Measurements from ENCODE around the gene LENG8.
"Not testable (repeated sequence)": the region's sequence is repeated elsewhere in the genome, so short reads cannot be mapped to it uniquely, and the experiment has no call there.

LENG8 gene

DNA sequence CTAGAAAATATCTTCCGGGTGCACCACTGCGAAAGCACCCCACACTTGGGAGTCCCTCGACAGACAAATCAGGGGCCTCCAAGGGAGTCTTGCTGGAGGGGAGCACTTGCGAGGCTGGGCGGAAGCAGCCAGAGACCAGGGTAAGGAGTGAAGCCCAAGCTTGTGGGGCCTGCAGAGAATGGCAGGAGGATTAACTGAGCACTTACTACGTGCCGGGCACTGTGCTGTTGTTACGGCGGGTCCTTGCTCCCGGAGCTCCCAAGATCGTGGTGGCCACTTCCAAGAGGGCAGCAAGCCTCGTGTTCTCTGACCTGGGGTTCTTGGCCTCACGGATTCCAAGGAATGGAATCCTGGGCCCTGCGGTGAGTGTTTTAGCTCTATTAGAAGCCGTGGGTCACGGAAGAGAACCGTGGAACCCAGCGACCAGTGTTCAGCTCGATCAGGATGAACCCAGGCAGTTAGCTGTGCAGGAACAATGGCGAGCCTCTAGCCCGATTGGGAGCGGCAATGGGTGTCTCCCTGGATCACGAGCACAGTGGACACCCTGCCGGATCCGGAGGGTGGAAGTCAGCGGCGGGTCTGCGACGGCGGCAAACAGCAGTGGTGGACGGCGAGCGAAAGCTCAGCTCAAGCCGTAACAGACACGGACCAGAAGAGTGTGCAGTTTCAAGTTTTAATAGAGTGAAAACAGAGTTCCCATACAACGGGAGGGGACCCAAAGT is 24.2 kb upstream of the LENG8 start:
- DNase-seq, result no peak

DNA sequence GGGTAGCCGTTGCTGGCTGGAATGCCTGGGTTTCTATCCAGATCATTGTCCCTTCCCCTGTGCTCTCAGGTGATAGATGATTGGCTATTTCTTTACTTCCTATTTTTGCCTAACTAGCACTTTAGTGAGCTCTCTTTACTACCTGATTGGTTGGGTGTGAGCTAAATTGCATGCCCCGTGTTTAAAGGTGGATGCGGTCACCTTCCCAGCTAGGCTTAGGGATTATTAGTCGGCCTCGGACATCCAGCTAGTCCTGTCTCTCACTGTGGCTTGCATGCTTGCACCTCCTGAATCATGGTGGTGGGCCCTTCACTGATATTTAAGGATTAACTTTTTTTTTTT is 23.6 kb upstream of the LENG8 start:
- DNase-seq, result no peak

DNA sequence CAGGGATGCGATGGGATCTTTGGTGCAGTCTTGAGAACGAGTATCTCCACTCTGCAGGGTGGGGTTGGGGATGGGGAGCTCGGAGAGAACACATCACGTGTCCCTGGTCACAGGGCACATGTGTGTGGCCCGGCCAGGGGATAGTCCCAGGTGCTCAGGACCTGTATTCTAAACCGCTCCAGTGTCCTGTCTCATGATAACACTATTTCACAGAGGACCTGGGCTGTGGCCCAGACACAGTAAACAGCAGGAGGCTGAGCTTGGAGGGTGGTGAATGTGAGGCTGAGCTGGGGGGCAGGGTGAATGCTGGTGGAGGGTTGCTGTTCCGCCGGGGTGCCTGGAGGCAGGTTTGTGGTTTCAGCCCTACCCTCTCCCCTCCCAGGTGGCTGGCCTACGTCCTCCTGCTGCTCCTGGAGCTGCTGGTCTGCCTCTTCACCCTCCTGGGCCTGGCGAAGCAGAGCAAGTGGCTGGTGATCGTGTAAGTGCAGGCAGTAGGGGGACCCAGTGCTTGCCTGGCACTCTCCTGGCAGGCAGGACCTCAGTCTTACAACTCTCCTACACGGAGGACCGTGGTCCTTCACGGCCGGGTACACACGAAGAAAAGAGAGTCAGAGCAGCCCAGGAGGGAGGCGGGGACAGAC is 22.6 kb upstream of the LENG8 start:
- no peak for DNase-seq

DNA sequence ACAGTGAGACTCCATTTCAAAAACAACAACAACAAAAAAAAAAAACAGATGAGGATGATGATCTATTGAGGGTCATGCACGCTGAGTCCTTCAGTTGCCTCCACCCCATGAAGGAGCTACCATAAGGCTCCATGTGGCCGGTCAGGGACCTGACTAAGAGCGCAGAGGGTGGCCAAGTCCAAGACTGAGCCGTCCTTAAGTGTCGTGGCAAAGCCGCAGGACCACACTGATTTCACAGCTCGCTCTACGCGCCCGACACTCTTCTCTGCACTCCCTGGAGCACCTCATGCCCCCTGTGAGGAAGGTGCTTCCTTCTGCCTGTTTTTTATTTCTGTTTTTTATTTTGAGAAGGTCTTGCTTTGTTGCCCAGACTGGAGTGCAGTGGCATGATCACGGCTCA is 21.4 kb upstream of the LENG8 start:
- DNase-seq, result no peak

DNA sequence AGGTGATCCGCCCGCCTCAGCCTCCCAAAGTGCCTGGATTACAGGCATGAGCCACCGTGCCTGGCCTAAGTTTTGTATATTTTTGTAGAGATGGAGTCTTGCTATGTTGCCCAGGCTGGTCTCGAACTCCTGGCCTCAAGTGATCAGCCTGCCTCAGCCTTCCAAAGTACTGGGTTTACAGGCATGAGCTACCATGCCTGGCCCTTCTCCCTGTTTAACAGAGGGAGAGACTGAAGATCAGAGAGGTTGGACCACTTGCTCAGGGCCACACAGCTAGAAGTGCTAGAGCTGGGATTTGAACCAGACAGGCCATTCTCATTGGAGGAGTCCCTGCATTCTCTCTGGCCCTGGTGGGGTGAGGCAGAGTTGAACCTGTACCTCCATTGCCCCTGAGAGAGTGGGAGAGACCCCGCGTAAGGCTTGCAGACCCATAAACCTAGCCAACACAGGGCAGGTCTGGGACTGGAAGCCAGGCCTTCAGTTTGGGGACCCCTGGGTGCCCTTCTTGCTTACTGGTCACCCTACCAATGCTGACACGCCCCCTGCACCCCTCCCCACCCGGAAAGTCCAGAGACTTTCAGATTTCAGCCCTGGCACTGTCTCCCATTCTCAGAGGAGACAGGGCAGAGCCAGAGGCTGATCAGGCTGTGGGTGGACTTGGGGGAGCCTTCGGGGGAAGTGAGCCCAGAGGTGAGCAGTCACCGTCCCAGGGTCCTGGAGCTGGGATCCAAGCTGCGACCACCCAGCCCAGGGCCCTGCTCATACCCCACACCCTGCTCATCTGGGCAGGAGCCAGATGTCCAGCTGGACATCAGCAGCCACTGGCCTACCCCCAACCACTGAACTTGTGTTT is 20.4 kb upstream of the LENG8 start:
- DNase-seq, result no peak

DNA sequence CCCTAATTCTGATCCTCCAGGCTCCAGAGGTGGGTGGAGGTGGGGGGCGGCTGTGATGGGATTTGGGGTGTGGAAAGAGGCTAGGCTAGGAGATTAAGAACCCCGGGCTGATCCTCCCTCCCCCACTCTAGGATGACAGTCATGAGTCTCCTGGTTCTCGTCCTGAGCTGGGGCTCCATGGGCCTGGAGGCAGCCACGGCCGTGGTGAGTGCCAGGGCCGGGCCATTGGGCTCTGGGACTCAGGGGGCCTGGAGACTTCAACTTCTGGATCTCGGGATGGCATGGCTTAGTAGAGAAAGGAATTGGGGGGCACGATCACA is 19.9 kb upstream of the LENG8 start:
- DNase-seq, result no peak

DNA sequence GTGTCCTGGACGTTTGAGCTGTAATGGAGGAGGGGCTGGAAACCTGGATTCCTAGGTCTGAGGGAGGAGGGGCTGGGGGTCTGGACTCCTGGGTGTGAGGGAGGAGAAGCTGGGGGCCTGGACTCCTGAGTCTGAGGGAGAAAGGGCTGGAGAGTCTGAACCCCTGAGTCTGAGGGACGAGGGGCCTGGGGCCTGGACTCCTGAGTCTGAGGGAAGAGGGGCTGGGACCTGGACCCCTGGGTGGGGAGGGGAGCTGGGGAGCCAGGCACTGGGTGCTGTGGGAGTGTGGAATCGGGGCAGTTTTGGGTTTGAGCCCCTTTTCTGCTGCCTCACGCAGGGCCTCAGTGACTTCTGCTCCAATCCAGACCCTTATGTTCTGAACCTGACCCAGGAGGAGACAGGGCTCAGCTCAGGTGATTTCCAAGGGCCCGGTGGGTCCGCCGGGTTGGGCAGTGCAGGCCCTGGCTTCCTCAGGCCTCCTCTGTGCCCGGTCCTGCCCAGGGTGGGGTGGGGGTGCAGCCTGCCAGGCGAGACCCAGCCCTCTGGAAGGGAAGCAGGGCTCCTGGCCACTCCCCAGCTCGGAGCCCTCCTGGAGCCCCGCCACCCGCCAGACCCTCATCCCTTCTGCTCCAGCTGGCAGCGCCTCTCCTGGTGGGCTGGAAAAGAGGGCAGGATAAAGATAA is 19.3 kb upstream of the LENG8 start:
- no peak for DNase-seq

DNA sequence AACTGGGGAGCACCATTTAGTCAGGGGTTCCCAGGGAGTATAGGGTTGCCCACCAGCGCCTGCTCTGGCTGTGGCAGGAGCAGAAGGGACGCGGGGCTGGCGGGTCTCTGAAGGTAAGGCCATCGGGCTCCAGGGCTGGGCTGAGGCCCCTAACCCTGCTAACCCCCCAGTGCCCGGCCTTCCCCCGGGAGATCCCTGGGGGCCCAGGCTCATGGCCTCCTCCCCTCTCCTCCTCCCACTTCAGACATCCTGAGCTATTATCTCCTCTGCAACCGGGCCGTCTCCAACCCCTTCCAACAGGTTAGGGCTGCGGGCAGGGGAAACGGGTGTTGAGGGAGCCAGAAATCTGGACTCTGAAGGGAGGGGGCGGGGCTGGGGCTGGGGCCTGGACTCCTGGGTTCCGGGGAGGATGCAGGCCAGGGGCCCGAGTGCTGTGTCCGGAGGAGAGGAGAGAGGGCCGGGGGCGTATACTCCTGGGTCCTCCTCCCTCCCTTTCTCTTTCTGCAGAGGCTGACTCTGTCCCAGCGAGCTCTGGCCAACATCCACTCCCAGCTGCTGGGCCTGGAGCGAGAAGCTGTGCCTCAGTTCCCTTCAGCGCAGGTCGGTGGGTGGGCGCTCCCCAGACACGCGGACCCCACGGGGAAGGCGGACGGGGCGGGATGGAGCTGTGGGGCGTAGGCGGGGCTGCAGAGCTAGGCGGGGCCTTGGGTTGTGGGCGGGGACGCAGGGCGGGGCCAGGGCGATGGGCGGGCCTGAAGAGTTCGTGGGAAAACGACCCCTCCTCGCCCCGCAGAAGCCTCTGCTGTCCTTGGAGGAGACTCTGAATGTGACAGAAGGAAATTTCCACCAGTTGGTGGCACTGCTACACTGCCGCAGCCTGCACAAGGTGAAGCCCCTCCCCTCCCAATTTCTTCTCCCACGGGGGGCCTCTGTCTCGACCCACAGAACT is 18.4 kb upstream of the LENG8 start:
- no peak for DNase-seq

DNA sequence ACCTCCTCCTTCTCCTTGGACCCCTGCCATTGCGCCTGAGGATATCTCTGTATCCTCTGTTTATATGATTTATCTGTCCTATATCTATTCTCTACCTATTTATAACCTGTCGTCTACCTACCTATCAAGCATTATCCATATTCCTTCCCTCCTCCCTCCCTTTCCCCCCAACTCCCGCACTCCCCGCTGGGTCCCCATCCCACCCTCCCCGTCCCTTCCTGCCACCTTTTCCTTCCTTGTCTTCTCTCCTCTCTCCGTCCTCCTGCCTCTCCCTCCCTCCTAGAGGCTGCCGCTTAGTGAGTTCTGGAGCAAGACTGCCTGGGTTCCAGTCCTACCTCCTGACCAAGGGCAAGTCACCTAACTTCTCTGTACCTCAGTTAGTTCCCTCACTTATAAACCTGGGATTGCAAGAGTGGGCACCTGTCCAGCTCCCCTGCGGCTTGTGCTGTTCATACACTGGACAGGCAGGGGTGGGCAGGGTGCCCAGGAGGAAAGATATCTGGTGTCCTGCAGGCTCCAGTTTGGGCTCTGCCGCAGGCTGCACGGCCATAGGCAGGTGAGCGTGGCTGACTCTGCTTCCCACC is 17.7 kb upstream of the LENG8 start:
- peak; percentile 20 for DNase-seq

DNA sequence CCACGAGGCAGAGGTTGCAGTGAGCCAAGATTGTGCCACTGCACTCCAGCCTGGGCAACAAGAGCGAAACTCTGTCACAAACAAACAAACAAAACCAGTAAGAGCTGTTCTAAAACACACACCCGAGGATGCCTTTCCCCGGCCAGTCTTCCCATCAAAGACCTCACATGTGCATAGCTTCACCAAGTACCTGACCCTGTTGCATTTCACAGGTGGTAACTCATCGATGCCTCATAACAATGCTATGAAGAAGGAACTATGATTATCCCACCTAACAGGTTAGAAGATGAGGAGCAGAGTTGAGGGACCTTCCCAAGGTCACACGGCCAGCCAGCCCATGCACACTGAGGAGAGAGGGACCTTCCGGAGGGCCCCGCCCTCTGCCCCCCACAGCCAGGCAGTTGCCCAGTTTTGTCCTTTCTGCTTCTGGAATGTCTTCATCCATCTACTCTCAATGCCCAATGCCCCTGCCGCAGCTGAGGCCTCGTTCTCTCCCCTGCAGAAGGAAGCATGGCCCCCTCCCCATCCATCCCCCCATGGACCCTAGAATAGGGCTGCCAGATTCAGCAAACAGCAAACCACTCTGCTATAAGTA is 16.8 kb upstream of the LENG8 start:
- no peak for DNase-seq

DNA sequence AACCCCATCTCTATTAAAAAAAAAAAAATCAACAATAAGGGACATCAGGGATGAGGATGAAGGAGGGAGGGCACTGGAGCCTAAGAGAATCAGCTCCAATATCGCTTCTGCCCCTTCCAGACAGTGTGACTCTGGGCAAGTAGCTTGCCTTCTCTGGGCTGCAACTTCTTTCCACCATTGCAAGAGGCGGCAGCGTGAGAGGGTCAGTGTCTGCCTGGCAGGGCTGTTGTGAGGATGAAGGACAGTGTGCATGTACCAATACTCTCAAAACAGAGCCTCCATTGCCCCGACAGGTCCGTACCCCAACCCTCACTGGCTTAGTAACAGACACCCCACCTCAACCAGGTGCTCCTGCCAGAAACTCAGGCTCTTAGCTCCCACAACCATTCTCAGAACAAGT is 15.3 kb upstream of the LENG8 start:
- DNase-seq, result no peak

DNA sequence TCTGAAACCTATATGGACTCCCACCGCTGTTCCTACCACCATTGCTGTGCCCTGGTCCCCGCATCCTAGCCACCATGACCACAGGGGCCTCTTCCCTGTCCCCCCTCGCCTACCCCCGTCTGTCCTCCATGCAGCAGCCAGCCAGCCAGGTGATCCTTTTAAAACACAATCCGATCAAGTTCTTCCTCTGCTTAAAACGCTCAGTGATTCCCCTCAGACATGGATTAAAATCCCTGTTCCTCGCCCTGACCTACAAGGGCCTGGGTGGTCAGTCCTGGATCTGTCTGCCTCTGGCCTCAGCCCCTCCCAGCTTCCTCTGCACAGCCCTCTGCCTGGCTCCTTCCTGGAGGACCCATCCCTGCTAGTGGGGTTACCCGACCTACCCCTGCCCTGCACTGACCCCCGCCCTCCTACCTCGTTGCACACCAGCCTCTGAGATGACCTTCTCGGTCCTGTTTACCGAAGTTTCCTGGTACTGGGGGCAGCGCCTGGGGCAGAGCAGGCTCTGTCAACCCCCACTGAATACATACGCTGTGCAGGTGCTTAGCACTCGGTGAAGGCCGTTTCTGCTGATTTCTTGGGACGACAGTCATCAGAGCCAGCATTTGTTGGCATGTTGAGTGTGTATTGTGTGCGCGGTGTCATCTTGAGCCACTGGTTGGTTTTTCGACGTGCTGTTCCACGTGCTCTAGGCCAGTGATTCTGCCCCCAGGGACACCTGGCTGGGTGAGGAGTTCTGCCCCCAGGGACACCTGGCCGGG is 14.7 kb upstream of the LENG8 start:
- DNase-seq, result no peak

DNA sequence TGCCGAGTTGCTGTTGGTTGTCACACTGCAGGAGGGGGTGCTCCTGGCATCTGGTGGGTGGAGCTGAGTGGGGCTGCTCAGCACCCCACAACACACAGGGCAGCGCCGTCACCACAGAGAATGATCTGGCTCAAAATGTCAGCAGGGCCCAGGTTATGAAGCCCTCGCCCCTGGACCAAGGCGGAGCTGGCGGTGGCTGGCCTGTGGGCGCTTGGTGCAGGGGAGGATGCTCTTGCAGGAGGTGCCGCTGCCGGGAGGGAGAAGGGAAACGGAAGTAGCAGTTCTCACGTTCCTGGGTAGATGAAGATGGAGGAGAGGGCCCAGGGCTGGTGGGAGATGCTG is 14.2 kb upstream of the LENG8 start:
- no peak for DNase-seq

DNA sequence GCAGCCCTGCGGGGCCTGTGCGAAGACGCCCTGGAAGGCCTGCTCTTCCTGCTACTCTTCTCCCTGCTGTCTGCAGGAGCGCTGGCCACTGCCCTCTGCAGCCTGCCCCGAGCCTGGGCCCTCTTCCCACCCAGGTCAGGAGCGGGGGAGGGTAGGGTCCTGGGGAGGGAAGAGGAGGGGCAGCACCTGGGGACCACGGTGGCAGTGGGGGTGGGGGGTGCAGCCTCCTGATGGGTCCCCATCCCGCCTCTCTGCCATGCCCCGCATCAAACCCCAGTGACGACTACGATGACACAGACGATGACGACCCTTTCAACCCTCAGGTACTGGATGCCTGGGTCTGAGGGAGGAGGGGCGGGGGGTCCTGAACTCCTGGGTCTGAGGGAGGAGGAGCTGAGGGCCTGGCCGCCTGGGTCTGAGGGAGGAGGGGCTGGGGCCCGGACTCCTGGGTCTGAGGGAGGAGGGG is 13.4 kb upstream of the LENG8 start:
- no peak for DNase-seq

DNA sequence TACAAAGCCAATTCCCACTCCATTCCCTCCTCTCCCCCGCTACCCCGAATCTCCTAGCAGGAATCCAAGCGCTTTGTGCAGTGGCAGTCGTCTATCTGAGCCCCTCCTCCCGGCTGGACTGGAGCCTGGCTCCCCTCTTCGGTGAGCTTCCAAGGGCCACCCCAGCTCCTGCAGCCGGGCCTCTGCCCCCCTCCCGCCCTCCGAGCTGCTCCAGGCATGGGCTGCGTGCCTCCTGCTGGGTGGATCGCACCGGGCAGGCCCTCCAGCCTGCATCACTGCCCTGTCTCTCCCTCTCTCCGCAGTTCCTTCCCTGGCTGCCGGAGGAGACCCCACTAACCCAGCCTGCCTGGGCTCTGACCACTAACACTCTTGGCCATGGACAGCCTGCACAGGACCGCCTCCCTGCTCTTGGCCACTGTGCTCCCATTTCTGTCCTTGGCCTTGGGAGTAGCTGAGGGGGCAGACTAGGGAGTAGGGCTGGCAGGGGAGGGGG is 12.9 kb upstream of the LENG8 start:
- DNase-seq, result no peak

DNA sequence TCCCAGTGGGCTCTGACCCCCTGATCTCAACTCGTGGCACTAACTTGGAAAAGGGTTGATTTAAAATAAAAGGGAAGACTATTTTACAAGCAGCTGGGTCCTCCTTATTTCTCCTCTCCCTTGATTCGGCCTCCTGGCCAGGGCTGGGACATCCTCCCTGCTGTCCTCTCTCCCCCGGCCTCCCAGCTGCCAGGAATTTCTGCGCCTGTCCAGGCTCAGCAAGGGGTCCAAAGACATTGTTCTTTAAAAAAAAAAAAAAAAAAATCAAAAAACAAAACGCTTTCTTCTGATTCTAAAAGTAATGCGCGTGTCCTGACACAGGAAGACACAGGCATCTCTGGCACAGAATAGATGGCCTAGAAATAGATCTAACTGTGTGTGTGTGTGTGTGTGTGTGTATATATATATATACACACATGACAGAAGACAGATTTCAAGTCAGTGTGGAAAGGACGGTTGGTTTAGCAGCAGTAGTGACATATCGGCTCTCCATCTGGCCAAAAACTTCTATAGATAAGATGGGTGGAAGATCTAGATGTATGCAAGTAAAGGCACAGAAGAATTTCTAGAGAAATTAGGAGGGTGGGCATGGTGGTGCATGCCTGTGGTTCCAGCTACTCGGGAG is 12.3 kb upstream of the LENG8 start:
- DNase-seq, result no peak

DNA sequence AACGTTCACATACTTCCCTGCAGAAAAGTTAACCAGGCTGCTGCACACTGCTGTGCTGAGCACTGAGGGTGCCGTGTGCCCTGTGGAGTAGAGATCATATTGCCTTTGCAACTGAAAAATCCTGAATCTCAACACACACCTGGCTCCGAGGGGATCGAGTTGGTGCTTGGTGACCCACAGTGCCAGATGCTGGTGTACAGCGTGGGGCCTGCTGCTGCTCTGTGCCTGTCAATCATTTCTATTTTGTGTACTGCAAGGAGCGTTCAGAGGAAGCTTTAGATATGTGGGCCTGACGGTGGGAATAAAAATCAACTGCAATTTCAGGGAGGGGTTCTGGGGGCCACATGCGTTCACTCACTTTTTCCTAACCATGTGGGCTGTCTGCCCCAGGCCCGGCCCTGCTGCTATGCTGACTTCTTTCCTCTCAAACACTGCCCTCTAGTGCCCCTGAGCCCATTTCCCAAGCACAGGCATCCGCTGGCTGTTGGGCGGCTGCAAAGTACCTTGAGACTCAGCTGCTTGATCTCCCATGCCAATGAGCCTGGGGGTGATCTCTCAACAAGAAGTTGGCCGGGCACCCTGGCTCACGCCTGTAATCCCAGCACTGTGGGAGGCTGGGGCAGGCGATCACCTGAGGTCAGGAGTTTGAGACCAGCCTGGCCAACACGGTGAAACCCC is 9.7 kb upstream of the LENG8 start:
- DNase-seq, result no peak

DNA sequence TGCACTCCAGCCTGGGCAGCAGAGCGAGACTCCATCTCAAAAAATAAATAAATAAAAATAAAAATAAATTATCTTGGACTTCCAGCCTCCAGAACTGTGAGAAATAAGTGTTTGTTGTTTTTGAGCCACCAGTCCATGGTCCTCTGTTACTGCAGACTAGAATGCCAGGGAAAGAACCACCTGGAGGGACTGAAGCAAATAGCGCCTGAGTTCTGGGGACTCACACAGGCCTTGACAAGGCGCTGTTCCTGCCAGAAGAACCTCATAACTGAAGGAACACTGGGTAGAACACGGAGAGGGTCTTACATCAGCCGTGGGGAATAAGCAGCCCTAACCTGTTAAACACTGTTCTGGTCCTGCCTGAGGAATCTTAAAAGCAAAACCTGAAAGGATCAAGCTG is 8.4 kb upstream of the LENG8 start:
- DNase-seq, result no peak

DNA sequence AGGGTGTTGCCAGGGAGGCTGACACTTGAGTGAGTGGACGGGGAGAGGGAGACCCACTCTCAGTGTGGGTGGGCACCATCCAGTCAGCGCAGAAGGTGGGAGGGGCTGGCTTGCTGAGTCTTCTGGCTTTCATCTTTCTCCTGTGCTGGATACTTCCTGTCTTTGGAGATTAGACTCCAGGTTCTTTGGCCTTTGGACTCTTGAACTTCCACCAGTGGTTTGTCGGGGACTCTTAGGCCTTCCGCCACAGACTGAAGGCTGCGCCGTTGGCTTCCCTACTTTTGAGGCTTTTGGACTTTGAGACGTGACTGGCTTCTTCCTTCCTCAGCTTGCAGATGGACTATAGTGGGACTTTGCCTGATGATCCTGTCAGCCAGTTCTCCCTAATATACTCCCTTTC is 4.3 kb upstream of the LENG8 start:
- no peak for DNase-seq

DNA sequence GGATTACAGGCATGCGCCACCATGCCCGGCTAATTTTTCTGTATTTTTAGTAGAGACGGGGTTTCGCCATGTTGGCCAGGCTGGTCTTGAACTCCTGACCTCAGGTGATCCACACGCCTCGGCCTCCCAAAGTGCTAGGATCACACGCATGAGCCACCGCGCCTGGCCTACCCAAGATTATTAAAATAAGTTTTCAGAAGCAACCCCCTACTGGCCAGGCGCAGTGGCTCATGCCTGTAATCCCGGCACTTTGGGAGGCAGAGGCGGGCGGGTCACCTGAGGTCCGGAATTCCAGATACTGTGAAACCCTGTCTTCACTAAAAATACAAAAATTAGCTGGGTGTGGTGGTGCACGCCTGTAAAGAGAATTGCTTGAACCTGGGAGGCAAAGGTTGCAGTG is 2.6 kb upstream of the LENG8 start:
- not testable (repeated sequence) for DNase-seq
